ENCODE measurements around the gene MMEL1.

MMEL1 gene

DNA sequence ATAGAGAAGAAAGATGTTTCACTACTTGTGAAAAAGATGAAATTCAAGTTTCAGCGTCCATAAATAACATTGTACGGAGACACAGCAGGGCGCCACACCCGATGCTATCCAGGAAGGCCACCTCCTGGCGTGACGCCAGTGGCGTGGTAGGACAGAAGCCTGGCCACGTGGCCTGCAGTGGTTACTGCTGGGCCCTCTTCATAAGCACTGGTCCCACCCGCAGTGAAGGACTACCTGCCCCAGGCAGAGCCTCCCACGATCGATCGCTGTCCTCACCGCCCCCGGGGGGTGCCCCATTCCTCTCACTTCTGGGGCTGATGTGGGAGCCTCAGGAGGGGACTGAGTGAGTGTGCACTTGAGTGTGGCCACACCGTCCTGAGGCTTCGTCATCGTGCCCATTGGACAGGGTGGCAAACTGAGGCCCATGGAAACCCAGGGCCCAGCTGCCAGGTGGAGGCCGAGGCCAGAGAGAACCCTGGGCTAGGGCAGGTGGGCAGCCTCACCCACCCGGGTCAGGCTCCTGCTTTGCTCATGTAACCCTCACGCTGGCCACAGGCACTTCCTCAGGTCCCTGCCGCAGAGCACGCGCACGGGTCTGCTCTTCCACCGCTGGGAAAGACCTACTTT, 91.1 kb downstream of the MMEL1 start:
- no peak for DNase-seq

DNA sequence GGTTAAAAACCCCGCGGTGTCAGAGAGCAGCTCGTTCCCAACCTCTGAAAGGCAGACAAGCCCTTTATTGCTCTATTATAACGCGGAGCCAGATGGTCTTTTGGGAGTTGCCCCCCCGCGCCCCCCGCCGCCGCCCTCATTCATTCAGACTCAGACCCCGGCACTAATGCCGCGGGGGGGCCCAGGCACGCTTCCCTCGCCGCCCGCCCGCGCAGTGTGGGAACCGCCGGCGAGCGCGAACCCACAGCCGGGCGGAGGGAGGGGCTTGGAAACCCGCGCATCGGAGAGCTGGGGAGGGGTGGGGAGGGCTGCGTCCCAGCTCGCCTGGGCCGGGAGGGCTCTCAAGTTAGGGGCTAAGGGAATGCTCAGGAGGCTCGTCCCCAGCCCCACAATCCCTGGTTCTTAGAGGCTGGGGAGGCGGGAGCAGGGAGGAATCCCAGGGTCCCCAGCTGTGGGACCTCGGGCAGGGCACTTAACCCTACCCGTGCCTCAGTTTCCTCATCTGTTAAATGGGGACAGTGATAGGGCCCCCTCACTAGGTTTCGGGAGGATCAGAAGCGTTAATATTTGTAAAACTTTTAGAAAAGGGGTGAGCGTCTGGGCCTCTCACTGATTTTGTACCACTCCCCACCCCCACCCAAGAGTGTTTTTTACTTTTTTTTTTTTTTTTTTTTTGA, 91.9 kb downstream of the MMEL1 start:
- no peak for DNase-seq

Data from islet precursor cell (in vitro differentiated cells).